ENCODE data around the gene FERMT2. TPM values are rescaled to one million over a fixed set of nuclear protein-coding genes. Genes with fewer than 3 reads are reported as not detected.

Gene FERMT2
- total and polyA plus RNA-seq, 2 donors (not counting 1 experiment from before 2014, with no cell fraction given) = 0.05 TPM; not detected in 1

GRCh38 chr14:52939427-52939826 is 11.4 kb downstream of the FERMT2 start:
- no peak overlapping the region for H3K4me3 Mint-ChIP-seq
- peaks cover 0 to 5% (median 1%) of the 10 kb centered on the region in 4 experiments for H3K27me3 ChIP-seq (replicated peaks in 1 of 4; ENCODE audit: control extremely low read depth in 1 of 4, control insufficient read depth in 3 of 4, insufficient read depth in 4 of 4, low read length in 3 of 4)
- ATAC-seq (ENCODE audit: low read depth) (no peak), DNase-seq (no peak)
- H3K4me1 Mint-ChIP-seq = no peaks in the 10 kb centered on the region
- CTCF ChIA-PET = no interaction called here
- 50% methylated on average over 1 of the region's 1 CpG for WGBS (ENCODE audit: insufficient coverage)
- no peaks in the 10 kb centered on the region for H3K36me3 ChIP-seq (replicated peaks in 1 of 2; ENCODE audit: control extremely low read depth in 1 of 2, control insufficient read depth in 1 of 2, extremely low read depth in 1 of 2, insufficient read depth in 2 of 2, low read length in 1 of 2)
- intact Hi-C loops (cut with micrococcal nuclease) = no loop called here
- no peaks in the 10 kb centered on the region for H3K9me3 ChIP-seq (ENCODE audit: control extremely low read depth in 1 of 3, control insufficient read depth in 2 of 3, insufficient read depth in 1 of 3, low read length in 2 of 3)
- no peak overlapping the region for H3K9ac ChIP-seq (ENCODE audit: low read length)
- no peaks in the 10 kb centered on the region for H3K79me2 ChIP-seq (ENCODE audit: control insufficient read depth, insufficient read depth, low read length)
- H3K4me1 ChIP-seq (ENCODE audit: control insufficient read depth in 2 of 2, insufficient read depth in 2 of 2, low read length in 2 of 2) = no peaks in the 10 kb centered on the region
- H3K27ac Mint-ChIP-seq = no peak overlapping the region
- no peak overlapping the region for H3K4me2 ChIP-seq (replicated peaks; ENCODE audit: low read depth, low read length, poor library complexity, severe bottlenecking)
- no peak for TF ChIP-seq EZH2 (IDR thresholded peaks at IDR 0.05; ENCODE audit: borderline replicate concordance, insufficient read depth, low read depth, low read length, poor library complexity, severe bottlenecking)
- TF ChIP-seq CTCF (IDR thresholded peaks at IDR 0.05) = no peak
- H3K4me3 ChIP-seq (ENCODE audit: control extremely low read depth in 1 of 5, extremely low read depth in 1 of 5, insufficient read depth in 1 of 5, low read depth in 2 of 5, low read length in 4 of 5) = no peak overlapping the region
- no peak overlapping the region for H2AFZ ChIP-seq (ENCODE audit: insufficient read depth, low read depth, low read length, poor library complexity, severe bottlenecking)
- peaks cover 27% of the 10 kb centered on the region for H3K27me3 Mint-ChIP-seq
- H3K27ac ChIP-seq (ENCODE audit: low read length in 2 of 2) = no peak overlapping the region
- H3K9me3 Mint-ChIP-seq (ENCODE audit: insufficient read depth) = no peaks in the 10 kb centered on the region
- POLR2A ChIA-PET = no interaction called here
- no peaks in the 10 kb centered on the region for H4K20me1 ChIP-seq (ENCODE audit: control insufficient read depth, insufficient read depth, low read length, poor library complexity, severe bottlenecking)

GRCh38 chr14:52937869-52938268 is 13.0 kb downstream of the FERMT2 start:
- Mint-ChIP-seq H3K27me3 (peaks cover 22% of the 10 kb centered on the region), H3K4me1 (no peaks in the 10 kb centered on the region), H3K4me3 (no peak overlapping the region), H3K9me3 (ENCODE audit: insufficient read depth) (no peaks in the 10 kb centered on the region), H3K27ac (no peak overlapping the region)
- no peaks in the 10 kb centered on the region for H3K9me3 ChIP-seq (ENCODE audit: control extremely low read depth in 1 of 3, control insufficient read depth in 2 of 3, insufficient read depth in 1 of 3, low read length in 2 of 3)
- no peak overlapping the region for H2AFZ ChIP-seq (ENCODE audit: insufficient read depth, low read depth, low read length, poor library complexity, severe bottlenecking)
- H3K9ac ChIP-seq (ENCODE audit: low read length) = no peak overlapping the region
- TF ChIP-seq EZH2 (IDR thresholded peaks at IDR 0.05; ENCODE audit: borderline replicate concordance, insufficient read depth, low read depth, low read length, poor library complexity, severe bottlenecking) = no peak
- TF ChIP-seq CTCF (IDR thresholded peaks at IDR 0.05) = no peak
- H3K79me2 ChIP-seq (ENCODE audit: control insufficient read depth, insufficient read depth, low read length) = no peaks in the 10 kb centered on the region
- ChIA-PET CTCF (interaction anchor here (0.8 to 1.0 kb wide), 2 partner anchors 32 to 115 kb away, joined by 3 read pairs; no protein-coding TSS in a partner anchor), POLR2A (no interaction called here)
- H3K27me3 ChIP-seq (replicated peaks in 1 of 4; ENCODE audit: control extremely low read depth in 1 of 4, control insufficient read depth in 3 of 4, insufficient read depth in 4 of 4, low read length in 3 of 4) = peaks cover 0 to 5% (median 1%) of the 10 kb centered on the region in 4 experiments
- intact Hi-C loops (cut with micrococcal nuclease) = no loop called here
- ATAC-seq (ENCODE audit: low read depth) (no peak), DNase-seq (no peak)
- no peaks in the 10 kb centered on the region for H3K36me3 ChIP-seq (replicated peaks in 1 of 2; ENCODE audit: control extremely low read depth in 1 of 2, control insufficient read depth in 1 of 2, extremely low read depth in 1 of 2, insufficient read depth in 2 of 2, low read length in 1 of 2)
- no peak overlapping the region for H3K4me3 ChIP-seq (ENCODE audit: control extremely low read depth in 1 of 5, extremely low read depth in 1 of 5, insufficient read depth in 1 of 5, low read depth in 2 of 5, low read length in 4 of 5)
- H3K4me2 ChIP-seq (replicated peaks; ENCODE audit: low read depth, low read length, poor library complexity, severe bottlenecking) = no peak overlapping the region
- WGBS (ENCODE audit: insufficient coverage) = no CpG with 5 or more reads among the region's 3 CpGs
- H3K4me1 ChIP-seq (ENCODE audit: control insufficient read depth in 2 of 2, insufficient read depth in 2 of 2, low read length in 2 of 2) = no peaks in the 10 kb centered on the region
- no peak overlapping the region for H3K27ac ChIP-seq (ENCODE audit: low read length in 2 of 2)
- no peaks in the 10 kb centered on the region for H4K20me1 ChIP-seq (ENCODE audit: control insufficient read depth, insufficient read depth, low read length, poor library complexity, severe bottlenecking)

All from B cell (primary cell).